ENCODE data around the gene LZTFL1.
"Not testable (repeated sequence)": the region's sequence is repeated elsewhere in the genome, so short reads cannot be mapped to it uniquely, and the experiment has no call there.

LZTFL1 gene

DNA sequence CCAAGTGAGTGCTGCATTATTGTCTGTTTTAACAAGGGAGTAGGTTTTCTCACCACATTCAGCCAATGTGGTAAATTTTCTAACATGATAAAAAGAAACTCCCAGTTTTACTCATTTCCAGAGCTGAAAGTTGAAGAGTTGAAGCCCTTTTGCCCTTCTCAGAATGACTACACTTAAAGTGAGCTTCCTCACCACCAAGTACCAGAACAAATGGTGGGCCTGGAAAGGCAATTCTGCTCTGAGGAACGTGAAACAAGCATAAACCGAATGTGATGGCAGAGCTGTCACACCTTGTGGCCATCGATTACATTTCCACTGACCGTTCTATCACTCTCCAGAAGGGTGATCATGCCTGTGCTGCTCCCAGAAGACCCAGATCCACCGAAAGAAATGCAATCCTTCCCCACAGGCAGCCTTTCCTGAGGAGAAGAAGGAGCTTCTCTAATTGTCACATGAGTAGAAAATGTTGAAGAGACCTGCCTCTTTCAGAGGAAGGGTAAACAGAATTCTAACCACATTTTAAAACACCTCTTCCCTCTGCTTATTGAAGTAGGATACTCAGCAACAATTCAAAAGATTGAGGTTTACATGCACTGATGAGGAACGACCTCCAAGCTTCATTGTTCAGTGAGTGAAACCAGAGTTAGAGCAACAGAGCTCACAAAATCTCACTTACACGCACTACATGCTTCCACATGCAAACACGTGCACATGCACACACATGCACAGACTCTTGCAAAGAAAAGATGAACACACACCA lies 23.0 kb upstream of the LZTFL1 start:
- DNase-seq (ENCODE audit: low read depth in 2 of 2): no peak

DNA sequence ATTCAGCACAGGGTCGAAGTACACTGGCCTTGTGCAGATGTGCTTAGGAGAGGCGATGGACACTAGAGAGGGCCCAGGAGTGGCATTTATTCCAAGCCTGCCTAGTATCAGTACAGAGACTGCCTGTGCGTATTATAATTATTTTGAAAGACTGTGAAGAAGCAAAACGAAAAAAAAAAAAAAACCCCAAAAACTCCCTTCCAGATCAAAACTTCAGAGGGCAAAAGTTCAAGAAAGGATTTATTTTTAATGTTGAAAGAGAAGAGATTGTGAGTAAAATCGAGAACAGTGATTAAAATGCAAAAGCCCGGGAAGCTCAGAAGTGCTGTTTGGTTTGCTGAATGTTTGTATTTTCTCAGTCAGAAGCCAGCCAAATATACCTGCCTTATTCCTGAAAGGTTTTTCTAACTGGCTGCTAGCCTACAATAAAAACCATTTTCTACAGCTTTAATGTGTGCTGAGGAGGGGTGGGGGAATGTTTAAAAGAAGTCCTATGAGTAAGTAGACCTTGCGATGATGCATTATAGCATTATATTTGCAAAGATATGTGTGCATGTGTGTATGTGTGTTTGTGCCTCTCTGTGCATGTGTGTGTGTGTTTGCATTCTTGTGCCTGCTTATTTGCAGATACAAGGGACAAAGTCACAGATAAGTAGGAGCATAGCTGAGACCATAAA lies 19.3 kb upstream of the LZTFL1 start:
- DNase-seq (ENCODE audit: low read depth in 2 of 2): no peak

DNA sequence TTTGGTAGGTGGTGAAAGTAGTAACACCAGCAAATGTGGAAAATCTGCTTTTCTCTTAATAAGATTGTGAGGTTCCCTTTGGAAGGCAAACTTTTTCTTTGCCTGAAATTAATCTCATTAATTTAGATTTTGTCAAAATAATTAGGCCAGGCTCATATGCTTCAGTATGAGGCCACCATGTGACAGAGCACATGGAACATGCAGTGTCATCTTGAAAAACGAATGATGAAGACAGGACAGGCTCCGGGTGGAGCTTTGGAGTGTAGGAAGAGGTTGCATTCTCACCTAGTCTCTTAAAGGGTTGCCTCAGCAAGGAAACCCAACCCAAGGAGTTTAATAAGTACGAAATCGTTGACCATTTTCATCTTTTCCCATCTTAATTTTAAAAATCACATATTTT lies 18.6 kb upstream of the LZTFL1 start:
- DNase-seq (ENCODE audit: low read depth in 2 of 2): no peak

DNA sequence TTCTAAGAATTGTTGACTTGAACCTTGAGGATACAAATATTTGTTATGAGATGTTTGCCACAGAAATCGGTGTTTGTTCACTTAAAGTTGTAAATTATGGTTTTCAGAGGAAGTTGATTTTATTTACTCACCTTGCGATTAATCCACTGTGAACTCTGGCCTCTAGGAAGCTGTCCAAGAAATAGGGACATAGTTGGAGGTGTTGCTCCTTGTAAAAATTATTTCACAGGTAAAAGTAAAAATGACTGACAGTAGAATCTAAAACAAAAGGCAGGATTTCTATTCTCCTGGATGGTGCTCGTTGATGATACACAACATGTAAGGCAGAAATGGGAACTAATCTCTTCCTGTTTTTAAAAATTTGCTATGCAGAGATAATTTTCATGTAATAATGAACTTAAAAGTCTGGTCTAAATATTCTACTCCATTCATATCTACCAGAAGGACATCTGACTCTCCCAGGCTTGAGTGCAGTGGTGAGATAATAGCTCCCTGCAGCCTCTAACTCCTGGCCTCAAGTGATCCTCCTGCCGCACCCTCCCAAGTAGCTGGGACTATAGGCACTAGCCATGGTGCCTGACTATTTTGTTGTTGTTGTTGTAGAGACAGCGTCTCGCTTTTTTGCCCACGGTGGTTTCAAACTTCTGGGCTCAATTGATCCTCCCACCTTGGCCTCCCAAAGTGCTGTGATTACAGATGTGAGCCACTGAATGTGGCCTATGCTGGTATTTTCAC lies 17.1 kb upstream of the LZTFL1 start:
- DNase-seq (ENCODE audit: low read depth in 2 of 2): no peak

DNA sequence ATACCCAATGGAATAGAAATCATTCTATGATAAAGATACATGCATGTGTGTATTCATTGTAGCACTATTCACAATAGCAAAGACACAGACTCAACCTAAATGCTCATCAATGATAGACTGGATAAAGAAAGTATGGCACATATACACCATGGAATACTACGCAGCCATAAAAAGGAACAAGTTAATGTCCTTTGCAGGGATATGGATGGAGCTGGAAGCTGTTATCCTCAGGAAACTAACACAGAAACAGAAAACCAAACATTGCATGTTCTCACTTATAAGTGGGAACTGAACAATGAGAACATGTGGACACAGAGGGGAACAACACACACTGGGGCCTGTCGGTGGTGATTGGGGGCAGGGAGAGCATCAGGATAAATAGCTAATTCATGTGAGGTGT lies 15.1 kb upstream of the LZTFL1 start:
- DNase-seq (ENCODE audit: low read depth in 2 of 2): not testable (repeated sequence)

DNA sequence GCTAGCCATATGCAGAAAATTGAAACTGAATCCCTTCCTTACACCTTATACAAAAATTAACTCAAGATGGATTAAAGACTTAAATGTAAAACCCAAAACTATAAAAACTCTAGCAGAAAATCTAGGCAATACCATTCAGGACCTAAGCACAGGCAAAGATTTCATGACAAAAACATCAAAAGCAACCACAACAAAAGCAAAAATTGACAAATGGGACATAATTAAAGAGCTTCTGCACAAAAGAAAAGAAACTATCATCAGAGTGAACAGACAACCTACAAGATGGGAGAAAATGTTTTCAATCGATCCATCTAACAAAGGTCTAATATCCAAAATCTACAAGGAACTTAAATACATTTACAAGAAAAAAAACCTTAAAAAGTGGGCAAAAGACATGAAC lies 14.4 kb upstream of the LZTFL1 start:
- not testable (repeated sequence) for DNase-seq (ENCODE audit: low read depth in 2 of 2)

DNA sequence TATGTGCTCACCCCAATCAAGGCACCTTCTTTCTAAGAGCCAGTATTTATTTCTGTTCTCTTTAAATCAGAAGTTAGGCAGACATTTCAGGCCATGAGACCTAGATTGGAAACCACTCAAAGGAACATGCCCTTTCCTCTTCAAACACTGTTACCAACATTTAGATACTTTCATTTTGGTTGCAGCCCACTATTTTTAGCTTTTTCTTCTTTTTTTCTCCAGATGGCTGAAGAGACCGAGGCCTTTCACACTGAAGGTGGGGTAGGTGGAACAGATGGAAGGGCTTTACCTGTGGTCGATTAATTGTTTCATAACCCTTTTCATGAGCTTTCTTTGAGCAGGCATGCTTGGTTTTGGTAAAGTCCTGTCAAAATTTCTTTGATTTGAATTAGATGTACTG lies 10.9 kb upstream of the LZTFL1 start:
- no peak for DNase-seq (ENCODE audit: low read depth in 2 of 2)

DNA sequence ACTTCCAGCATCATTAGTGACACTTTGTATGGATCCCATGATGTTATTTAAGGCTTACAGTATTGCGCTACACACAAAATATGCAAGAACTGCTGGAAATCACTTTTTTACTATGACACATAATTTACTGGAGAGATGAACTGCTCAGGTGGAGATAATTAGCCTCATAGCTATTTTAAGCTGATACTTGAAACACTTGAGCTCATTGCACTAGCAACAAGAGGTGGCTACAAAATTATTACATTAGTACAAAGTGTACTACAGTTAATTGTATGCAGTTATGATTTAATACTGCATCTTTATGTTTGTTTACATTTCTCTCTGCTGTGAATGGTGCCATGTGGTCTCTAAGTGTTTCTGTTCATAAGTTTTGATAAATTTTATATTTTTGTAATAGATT lies 6.5 kb upstream of the LZTFL1 start:
- DNase-seq (ENCODE audit: low read depth in 2 of 2): no peak

DNA sequence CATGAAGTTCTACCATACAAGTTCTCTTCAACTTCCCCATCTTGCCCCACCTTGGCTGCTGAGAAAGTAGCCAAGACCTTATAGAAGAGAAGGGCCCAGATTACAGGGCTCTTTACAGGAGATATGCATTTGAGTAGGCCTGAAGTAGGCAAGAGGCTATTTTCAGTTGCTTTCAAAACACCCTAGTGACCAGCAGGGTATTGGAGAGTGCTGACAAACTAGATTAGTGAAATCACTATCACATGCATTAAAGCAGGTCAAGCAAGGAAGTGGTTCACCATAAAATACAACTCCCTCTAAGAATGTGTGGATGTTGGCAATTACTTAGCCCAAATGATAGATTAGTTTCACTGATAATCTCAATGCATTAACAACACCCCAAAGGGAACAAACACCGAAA lies 2.7 kb upstream of the LZTFL1 start:
- DNase-seq (ENCODE audit: low read depth in 2 of 2): no peak

DNA sequence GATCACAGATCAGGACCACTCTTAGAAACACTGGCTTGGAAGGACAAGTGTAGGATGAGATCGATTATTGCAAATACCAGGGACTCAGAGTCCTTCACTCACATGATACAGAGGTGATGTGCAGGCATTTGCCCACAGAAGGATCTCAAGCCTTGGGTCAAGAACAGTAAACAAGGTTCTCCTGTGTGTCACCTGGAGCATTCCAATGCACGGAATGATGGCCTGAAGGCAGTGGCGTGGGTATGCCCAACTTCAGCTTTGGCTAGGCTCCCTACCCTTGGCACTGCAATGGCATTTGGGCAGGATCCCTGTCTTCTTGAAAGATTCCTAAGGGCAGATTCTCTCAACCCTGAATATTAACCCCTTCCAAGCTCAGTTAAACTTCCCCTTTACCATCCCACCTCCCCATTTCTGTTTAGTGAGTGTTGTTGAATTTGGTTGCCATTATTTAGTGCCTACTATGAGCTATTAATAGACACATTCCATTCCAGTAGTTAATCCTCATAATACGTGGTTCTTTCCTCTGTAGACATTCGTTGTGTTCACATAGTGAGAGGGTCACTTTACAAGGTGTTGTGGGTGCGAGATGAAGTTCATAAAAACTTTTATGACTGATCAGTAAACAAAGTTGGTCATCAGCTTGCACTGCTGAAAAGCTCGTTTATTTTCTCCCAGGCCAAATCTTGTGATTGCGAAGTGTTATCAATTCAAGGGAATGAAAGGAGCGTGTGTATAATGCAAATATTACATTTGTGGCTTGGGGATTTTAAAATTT lies 1.1 kb upstream of the LZTFL1 start:
- no peak for DNase-seq (ENCODE audit: low read depth in 2 of 2)

DNA sequence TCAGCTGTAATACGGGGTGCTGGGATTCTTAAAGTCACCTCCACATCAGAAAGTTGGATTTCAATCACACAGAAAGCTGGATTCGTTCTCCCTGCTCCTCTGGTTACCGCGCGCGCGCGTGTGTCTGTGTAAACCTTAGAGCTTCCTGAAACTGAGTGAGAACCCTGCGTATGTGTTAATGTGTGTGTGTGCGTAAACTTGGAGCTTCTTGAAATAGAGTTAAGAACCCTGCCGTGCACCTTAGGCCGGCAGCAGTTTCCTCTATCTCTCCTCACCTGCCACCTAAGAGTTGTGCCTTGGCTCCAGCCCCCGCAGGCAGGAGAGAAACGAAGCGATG lies 531 bp downstream of the LZTFL1 start:
- DNase-seq (ENCODE audit: low read depth in 2 of 2): no peak

DNA sequence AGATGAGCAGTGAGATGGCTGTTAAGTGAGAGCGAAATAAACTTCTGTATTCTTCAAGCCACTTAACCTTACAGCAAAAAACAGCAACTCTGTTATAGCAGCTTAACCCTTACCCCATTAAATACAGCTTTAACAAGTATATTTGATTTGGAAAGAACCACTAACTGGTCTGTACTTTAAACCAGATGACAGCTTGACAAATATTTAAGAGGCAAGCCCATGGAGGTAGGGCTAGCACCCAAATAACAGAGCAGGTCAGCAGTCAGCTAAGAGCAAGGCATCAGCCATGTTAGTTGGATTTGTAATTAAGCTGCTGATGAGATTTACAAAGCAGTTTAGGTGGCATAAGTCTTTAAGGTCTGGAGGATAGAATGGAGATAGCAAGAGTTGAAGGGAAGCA lies 3.5 kb downstream of the LZTFL1 start:
- DNase-seq (ENCODE audit: low read depth in 2 of 2): no peak

DNA sequence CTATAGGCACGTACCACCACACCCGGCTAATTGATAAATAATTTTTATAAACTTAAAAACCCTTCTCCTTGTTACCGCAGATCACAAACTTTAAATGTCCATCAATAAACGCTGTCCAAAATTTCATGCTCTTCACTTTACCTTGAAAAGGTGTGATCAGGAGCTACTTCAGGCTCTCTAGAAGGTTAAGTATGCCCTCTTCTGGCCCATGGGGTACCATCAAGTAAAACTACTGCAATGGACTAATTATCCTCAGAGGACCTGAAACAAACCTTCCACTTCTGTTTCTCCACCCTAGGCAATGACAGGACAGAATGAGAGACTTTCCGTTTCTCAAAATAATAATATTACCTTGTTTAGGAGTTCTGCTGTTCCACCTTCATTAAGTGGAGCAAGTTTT lies 9.2 kb downstream of the LZTFL1 start:
- no peak for DNase-seq (ENCODE audit: low read depth in 2 of 2)

DNA sequence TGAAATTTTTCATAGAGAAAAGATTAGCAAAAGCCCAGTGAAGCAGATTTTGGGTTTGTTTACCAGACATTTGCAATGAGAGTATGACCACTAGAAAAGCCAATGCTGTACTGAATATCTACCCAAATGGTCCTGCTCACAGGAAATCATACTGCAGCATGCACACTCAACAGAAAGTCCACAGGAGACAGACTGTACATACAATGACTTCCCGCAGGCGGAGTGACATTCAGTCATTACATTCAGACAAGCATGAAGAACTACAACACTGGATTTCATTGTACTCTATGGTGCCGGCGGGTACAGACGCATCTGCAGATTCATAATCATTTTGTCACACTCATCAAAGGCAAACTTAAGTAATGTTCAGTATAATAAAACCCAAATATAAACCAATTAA lies 11.8 kb downstream of the LZTFL1 start:
- DNase-seq (ENCODE audit: low read depth in 2 of 2): no peak

DNA sequence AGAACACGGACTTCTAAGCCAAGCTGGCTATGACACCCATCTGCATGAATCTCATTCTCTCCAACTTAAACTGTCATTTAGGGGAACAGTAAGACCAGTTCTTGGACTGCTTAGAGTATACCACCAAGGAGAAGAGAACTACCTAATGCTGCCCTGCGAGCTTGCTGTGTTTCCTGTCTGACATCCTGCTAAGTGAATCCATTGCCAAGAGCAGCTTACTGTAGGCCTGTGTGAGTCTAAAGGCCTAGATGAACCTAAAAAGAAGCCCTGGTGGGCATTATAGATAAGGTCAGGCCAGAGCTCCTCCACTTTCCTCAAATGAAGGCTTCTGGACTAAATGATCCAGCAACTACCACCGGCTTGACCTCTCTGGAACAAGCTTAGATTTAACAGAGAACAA lies 15.0 kb downstream of the LZTFL1 start:
- no peak for DNase-seq (ENCODE audit: low read depth in 2 of 2)

DNA sequence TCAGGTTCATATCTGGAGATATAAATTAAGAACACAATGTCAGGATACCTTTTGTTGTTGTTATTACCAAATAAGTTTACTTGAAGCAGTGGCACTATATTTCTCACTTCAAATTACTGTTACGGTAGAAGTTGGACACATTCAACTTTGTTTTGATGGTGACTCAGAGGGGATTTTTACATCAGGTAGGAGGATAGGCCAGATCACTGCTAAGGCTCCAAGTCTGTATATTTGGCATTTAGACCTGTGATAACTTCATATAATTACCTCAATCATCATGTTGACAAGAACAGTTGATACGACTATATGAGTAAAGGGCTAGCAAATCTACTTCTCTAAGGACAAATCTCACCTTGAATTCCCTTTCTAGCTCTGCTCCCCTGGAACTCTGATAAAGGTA lies 15.6 kb downstream of the LZTFL1 start:
- no peak for DNase-seq (ENCODE audit: low read depth in 2 of 2)

DNA sequence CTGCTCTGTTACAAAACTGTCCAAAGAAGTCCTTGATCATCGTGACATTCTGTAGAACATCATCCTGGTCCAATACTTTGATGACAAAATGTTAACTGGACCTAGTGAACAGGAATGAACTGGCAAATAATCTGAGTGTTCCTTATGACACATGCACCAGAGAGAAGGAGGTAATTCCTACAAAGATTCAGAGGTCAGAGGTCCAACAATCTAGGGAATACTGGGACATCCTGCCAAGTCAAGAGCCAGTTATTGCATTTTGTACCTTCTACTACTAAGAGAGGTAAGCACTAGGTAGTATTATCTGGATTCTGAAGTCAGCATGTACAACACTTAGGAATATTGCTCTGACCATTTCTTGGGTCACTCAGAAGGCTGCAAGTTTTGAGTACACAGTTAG lies 20.8 kb downstream of the LZTFL1 start:
- DNase-seq (ENCODE audit: low read depth in 2 of 2): no peak

DNA sequence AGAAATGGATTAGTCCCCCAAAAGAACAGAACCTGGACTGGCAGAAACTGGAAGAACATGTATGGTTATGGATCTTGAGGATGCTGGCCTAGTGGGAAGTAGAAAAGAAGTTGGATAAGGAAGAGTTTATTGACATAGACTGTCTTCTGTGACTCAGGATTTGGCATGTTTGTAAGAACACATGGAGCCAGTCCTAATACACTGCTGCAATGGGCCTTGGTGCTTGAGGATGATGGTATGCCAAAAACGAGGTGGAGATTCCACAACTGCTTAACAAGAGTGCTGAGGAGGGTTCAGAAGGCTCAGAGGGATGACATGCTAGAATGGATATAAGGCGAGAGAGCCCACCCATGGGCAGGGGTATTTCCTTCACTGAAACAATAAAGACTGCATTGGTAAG lies 22.4 kb downstream of the LZTFL1 start:
- no peak for DNase-seq (ENCODE audit: low read depth in 2 of 2)

DNA sequence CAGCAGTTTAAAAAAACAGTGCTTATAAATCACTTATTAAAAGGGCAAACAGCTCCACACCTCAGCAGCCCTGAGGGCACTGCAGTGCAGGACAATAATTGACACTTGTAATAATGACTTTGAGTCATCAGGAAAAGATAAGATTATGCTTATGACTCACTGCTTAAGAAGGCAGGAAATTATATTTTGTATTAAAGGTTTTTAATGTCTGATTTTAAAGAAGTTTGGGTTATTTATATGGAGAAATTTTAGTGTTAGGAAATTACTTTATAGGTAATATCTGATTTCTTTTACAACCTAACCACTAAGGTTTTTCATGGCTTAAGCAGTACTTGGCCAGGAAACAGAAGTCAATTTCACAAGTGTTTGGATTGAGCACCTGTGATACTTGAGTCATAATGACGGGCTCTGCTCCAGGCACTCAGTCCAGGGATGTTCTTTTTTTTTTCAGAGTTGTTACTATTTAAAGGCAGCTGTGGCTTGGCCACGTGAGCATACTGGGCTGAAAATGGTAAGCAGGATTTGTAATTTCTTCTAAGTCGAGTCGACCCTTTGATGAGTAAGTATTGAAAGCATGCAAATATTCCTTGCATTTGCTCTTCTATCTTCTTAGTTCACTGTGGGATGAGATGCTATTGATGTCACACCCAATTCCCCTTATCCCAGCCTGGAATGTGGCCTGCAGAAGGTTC lies 23.9 kb downstream of the LZTFL1 start:
- DNase-seq (ENCODE audit: low read depth in 2 of 2): no peak

DNA sequence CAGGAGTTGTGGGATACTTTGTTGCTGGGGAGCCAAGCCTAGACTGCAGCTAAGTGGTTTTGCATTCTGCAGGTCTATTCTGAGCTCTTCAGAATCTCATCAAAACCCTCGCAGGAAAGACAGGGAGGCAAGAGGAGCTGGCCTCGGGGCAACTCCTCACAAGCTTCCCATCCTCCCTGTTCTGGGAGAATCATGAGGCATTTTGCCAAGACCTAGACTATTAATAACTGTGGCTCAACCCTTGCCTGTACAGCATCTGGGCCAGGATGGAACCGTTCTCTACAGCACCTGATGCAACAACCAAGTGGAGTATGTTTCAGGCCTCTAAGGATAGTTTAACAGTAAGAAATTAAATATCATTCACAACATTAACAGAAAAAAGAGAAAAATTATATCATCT lies 25.4 kb downstream of the LZTFL1 start:
- DNase-seq (ENCODE audit: low read depth in 2 of 2): no peak

DNA sequence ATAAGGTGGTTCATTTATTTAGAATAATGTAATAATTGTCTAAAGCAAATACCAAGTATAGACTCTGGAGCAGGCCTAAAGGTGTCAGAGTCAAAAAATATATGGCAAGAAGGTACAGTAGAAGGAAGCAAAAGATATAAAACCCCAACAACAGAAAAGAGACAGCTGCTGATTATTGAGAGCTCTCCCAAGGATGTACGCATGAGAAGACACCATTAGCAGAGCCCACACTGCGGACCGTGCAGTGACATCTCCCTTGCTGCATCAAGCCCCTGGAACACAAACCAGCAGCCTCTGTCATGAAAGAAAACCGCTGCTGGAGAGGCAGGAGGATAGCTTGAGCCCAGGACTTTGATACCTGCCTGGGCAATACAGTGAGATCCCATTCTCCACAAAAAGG lies 27.6 kb downstream of the LZTFL1 start:
- DNase-seq (ENCODE audit: low read depth in 2 of 2): no peak
